Fibroblast of lung (primary cell): ENCODE results near the gene QSOX2. TPM values are rescaled to one million over a fixed set of nuclear protein-coding genes. Genes with fewer than 3 reads are reported as not detected.
"Not testable (repeated sequence)": the region's sequence is repeated elsewhere in the genome, so short reads cannot be mapped to it uniquely, and the experiment has no call there.

Source experiments
- DNase-seq, 2 donors: peaks; one replicate each; pipeline versions ENCODE4 v3.0.0 to v3.0.0-alpha.2; 2010; ENCODE audit warnings: low read depth in 2 of 2
- H2AFZ ChIP-seq: 2 replicates; pipeline ENCODE4 v1.5.1; 2012; ENCODE audit warnings: low read length, control low read depth, inconsistent platforms
- H3K27ac ChIP-seq: 2 replicates; pipeline ENCODE4 v1.5.1; 2011; ENCODE audit warnings: low read length, control low read depth; ENCODE audit not compliant: insufficient read depth
- H3K27me3 ChIP-seq: 2 replicates; pipeline ENCODE4 v1.5.1; 2011; ENCODE audit warnings: mild to moderate bottlenecking, low read length; ENCODE audit not compliant: control insufficient read depth, insufficient read depth
- H3K36me3 ChIP-seq: 2 replicates; pipeline ENCODE4 v1.5.1; 2011; ENCODE audit warnings: low read length; ENCODE audit not compliant: control insufficient read depth, insufficient read depth
- H3K4me1 ChIP-seq: 2 replicates; pipeline ENCODE4 v1.5.1; 2011; ENCODE audit warnings: low read length; ENCODE audit not compliant: control insufficient read depth, insufficient read depth; ENCODE audit errors: extremely low read depth
- H3K4me2 ChIP-seq: 2 replicates; pipeline ENCODE4 v1.5.1; 2011; ENCODE audit warnings: low read length, control low read depth; ENCODE audit not compliant: insufficient read depth; ENCODE audit errors: extremely low read depth
- H3K4me3 ChIP-seq, 4 experiments: fragments of 200-600 bp in 1 of 4; sonication (generic) in 1 of 4; replicated peaks in 1 of 4; 2 replicates each; pipeline ENCODE4 v1.5.1; 2011 to 2016; ENCODE audit warnings: low read length in 4 of 4, low read depth in 3 of 4, mild to moderate bottlenecking in 3 of 4, control low read depth in 2 of 4, inconsistent platforms in 1 of 4, mixed read lengths in 1 of 4; ENCODE audit not compliant: insufficient read depth in 1 of 4; ENCODE audit errors: control extremely low read depth in 1 of 4
- H3K79me2 ChIP-seq: 2 replicates; pipeline ENCODE4 v1.5.1; 2012; ENCODE audit warnings: mild to moderate bottlenecking, low read length, inconsistent platforms; ENCODE audit not compliant: control insufficient read depth, insufficient read depth
- H3K9ac ChIP-seq: 2 replicates; pipeline ENCODE4 v1.5.1; 2011; ENCODE audit warnings: mild to moderate bottlenecking, low read length, control low read depth; ENCODE audit not compliant: insufficient read depth
- H3K9me3 ChIP-seq: 2 replicates; pipeline ENCODE4 v1.5.1; 2012; ENCODE audit warnings: low read depth, low read length; ENCODE audit not compliant: control insufficient read depth, insufficient read depth
- H4K20me1 ChIP-seq: 2 replicates; pipeline ENCODE4 v1.5.1; 2011; ENCODE audit warnings: low read length; ENCODE audit not compliant: control insufficient read depth, insufficient read depth; ENCODE audit errors: extremely low read depth
- CTCF ChIP-seq, 2 donors: IDR thresholded peaks in 1 of 2; conservative IDR thresholded peaks in 1 of 2; 1 replicate in 1 of 2; 2 replicates in 1 of 2; pipeline ENCODE4 v1.5.1; 2011 to 2012; ENCODE audit warnings: low read length in 2 of 2, control low read depth in 1 of 2, inconsistent platforms in 1 of 2, low read depth in 1 of 2, mild to moderate bottlenecking in 1 of 2
- EZH2 ChIP-seq: IDR thresholded peaks from 2 replicates; pipeline ENCODE4 v1.5.1; 2012; ENCODE audit warnings: low read length, control low read depth, mild to moderate bottlenecking; ENCODE audit errors: missing control alignments
- polyA plus RNA-seq, 2 donors: library from polyadenylated mRNA; depleted of rRNA in 1 of 2; stranded (reverse) in 1 of 2; unstranded in 1 of 2; fragments of >200 nt; gene quantifications; 2 replicates each; pipeline ENCODE4 v1.2.1, GENCODE V29; 2011 to 2012; ENCODE audit warnings: missing spikeins in 1 of 2
- total RNA-seq: library from RNA; depleted of rRNA; stranded (reverse); fragments of >200 nt; gene quantifications from 2 replicates; pipeline ENCODE4 v1.2.1, GENCODE V29; 2014

QSOX2 gene
- total and polyA plus RNA-seq, 2 donors (not counting 1 experiment from before 2014, with no cell fraction given) = 7.8 to 13.2 TPM

GRCh38 chr9:136268735-136269134 lies 23.1 kb upstream of the QSOX2 start:
- H3K79me2 ChIP-seq = no peaks in the 10 kb centered on the region
- no peak overlapping the region for H3K4me2 ChIP-seq
- no peaks in the 10 kb centered on the region for H3K36me3 ChIP-seq
- H3K9ac ChIP-seq = no peak overlapping the region
- H4K20me1 ChIP-seq = peaks cover under 1% of the 10 kb centered on the region
- H2AFZ ChIP-seq = no peak overlapping the region
- DNase-seq = no peak
- no peak for TF ChIP-seq CTCF (conservative IDR thresholded peaks at IDR 0.05 in 1 of 2, IDR thresholded peaks at IDR 0.05 in 1 of 2; ENCODE audit: low read depth in 1 of 2, low read length in 2 of 2)
- TF ChIP-seq EZH2 = no peak
- no peaks in the 10 kb centered on the region for H3K9me3 ChIP-seq
- H3K27me3 ChIP-seq = peaks cover 7% of the 10 kb centered on the region
- no peak overlapping the region for H3K27ac ChIP-seq
- H3K4me1 ChIP-seq = no peaks in the 10 kb centered on the region
- H3K4me3 ChIP-seq = no peak overlapping the region

- DNase-seq = peak in 1 of 2 donors; percentile 27
- Histone ChIP-seq H3K27me3 (peaks cover 4% of the 10 kb centered on the region), H3K4me3 (no peak overlapping the region), H3K9ac (no peak overlapping the region), H3K4me2 (no peak overlapping the region), H4K20me1 (no peaks in the 10 kb centered on the region), H3K79me2 (no peaks in the 10 kb centered on the region), H3K36me3 (no peaks in the 10 kb centered on the region), H3K9me3 (no peaks in the 10 kb centered on the region), H3K4me1 (no peaks in the 10 kb centered on the region), H3K27ac (no peak overlapping the region), H2AFZ (no peak overlapping the region)
- TF ChIP-seq EZH2 = no peak
- peak in 1 of 2 donors; percentile 4 for TF ChIP-seq CTCF (conservative IDR thresholded peaks at IDR 0.05 in 1 of 2, IDR thresholded peaks at IDR 0.05 in 1 of 2; ENCODE audit: low read depth in 1 of 2, low read length in 2 of 2)
Measured at GRCh38 chr9:136268318-136268717, 22.7 kb upstream of the QSOX2 start.

GRCh38 chr9:136267261-136268111 lies 21.9 kb upstream of the QSOX2 start:
- no peaks in the 10 kb centered on the region for H3K79me2 ChIP-seq
- H3K4me2 ChIP-seq = peak overlapping the region; percentile 82
- no peaks in the 10 kb centered on the region for H4K20me1 ChIP-seq
- peak overlapping the region; percentile 33 to 54 (median 38) for H3K4me3 ChIP-seq
- no peaks in the 10 kb centered on the region for H3K9me3 ChIP-seq
- peaks cover 4% of the 10 kb centered on the region for H3K27me3 ChIP-seq
- DNase-seq = peak; percentile 72 to 84
- H3K4me1 ChIP-seq = no peaks in the 10 kb centered on the region
- H3K9ac ChIP-seq = peak overlapping the region; percentile 36
- H3K36me3 ChIP-seq = no peaks in the 10 kb centered on the region
- H2AFZ ChIP-seq = peak overlapping the region; percentile 74
- H3K27ac ChIP-seq = no peak overlapping the region
- TF ChIP-seq EZH2 (no peak), CTCF (conservative IDR thresholded peaks at IDR 0.05 in 1 of 2, IDR thresholded peaks at IDR 0.05 in 1 of 2; ENCODE audit: low read depth in 1 of 2, low read length in 2 of 2) (peak in 1 of 2 donors; percentile 34)

- not testable (repeated sequence) for H3K36me3 ChIP-seq, H3K79me2 ChIP-seq, H3K9me3 ChIP-seq, H3K27me3 ChIP-seq, DNase-seq, H3K27ac ChIP-seq, H3K4me2 ChIP-seq, H4K20me1 ChIP-seq, H3K4me1 ChIP-seq, H3K9ac ChIP-seq
- peak overlapping the region in 1 of 4 experiments; percentile 21 for H3K4me3 ChIP-seq
- H2AFZ ChIP-seq = peak overlapping the region; percentile 74
Measured at GRCh38 chr9:136266641-136267040, 21.0 kb upstream of the QSOX2 start.
